HG02973 (cell line): ENCODE measurements around the gene TSEN54.
"Not testable (repeated sequence)": the region's sequence is repeated elsewhere in the genome, so short reads cannot be mapped to it uniquely, and the experiment has no call there.

Source experiments
- ATAC-seq: cut with Tn5 transposase; IDR thresholded peaks from one replicate; pipeline ENCODE4 v1.9.1; 2021; ENCODE audit warnings: moderate library complexity; ENCODE audit not compliant: unreplicated experiment

The TSEN54 gene

DNA sequence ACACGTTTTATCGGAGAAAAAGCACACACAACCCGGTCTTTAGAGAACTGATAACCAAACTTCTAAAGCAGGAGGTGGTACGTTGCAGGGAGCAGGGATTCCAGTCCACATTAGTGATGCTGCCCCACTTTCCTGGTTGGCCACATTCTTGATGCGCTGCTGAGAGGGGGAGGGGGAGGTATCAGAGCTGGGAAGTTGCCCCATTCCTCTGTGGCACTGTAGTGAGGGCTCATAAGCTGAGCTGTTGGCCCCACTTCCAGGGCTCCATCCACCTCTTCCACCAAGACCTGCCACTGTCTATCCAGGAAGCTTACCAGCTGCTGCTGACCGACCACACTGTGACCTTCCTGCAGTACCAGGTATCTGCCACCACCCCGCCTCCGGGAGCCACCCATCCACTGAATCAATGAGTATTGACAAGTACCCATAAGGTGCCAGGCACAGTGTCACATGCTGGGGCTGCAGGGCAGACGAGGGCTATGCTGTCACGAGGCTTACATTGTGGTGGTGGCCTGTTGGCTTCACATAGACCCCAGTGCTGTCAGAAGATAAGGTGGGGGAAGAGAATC, 1.1 kb downstream of the TSEN54 start:
- no peak for ATAC-seq

DNA sequence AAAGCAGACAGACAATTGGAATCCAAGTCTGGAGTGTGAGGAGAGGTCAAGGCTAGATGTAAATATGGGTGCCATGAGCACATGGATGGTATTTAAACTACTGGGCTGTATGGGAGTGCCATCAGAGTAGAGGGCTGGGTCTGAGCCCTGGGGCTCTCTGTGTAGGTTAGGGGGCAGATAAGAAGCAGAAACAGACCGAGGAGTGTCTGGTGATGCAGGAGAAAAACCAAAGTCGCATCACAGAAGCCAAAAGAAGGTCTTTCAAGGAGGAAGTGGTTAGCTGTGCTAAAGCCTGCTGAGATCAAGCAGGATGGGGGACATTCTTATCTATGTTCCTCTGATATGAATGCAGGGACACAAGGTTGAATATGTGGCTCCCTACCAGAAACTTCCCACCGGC, 1.9 kb downstream of the TSEN54 start:
- ATAC-seq, result no peak

DNA sequence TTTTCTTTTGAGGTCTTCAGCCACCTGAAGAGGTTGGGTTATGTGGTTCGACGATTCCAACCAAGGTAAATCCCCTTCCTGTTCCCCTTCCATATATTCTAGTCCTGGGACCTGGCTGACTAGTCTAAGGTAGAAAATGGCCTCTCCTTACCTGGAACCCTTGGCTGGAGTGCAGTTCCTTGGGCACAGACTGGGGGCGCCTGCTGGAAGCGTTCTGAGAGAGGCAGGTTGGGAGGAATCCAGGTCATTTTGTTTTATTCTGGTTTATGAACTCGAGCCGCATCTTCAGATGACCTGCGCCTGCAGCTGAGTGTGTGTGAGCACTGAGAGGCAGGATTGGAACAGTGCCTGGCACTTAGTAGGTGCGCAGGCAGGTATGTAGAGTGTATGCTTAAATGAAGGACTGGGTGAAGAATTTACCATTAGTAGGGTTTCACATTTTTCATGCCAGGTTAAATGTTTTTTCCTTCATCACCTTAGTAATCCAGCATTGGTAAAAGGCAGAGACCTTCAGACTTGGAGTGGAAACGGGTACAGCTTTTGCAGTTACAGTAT, 2.7 kb downstream of the TSEN54 start:
- ATAC-seq, result no peak

DNA sequence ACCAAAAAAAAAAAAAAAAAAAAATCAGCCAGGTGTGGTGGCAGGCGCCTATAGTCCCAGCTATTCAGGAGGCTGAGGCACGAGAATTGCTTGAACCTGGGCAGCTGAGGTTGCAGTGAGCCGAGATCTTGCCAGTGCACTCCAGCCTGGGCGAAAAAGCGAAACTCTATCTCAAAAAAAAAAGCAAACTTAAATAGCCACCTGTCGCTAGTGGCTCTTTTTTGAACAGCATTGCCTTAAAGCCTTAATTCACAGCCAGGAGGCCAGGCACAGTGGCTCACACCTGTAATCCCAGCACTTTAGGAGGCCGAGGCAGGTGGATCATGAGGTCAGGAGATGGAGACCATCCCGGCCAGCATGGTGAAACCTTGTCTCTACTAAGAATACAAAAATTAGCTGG, 4.1 kb downstream of the TSEN54 start:
- ATAC-seq, result not testable (repeated sequence)

DNA sequence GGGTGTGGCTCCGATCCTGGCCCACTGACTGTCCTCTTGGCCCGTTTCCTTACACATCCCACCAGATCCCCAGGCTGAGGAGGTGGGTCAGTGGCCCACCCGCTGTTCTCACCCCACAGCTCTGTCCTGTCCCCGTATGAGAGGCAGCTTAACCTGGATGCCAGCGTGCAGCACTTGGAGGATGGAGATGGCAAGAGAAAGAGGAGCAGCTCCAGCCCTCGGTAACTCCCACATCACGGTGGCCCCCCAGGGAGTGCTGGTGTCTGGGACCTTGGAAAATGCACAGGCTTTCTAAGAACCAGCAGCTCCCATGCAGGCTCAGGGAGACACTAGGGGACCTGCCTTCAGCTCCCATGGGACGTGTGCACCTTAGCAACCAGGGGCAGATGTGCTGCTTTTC, 5.0 kb downstream of the TSEN54 start:
- no peak for ATAC-seq

DNA sequence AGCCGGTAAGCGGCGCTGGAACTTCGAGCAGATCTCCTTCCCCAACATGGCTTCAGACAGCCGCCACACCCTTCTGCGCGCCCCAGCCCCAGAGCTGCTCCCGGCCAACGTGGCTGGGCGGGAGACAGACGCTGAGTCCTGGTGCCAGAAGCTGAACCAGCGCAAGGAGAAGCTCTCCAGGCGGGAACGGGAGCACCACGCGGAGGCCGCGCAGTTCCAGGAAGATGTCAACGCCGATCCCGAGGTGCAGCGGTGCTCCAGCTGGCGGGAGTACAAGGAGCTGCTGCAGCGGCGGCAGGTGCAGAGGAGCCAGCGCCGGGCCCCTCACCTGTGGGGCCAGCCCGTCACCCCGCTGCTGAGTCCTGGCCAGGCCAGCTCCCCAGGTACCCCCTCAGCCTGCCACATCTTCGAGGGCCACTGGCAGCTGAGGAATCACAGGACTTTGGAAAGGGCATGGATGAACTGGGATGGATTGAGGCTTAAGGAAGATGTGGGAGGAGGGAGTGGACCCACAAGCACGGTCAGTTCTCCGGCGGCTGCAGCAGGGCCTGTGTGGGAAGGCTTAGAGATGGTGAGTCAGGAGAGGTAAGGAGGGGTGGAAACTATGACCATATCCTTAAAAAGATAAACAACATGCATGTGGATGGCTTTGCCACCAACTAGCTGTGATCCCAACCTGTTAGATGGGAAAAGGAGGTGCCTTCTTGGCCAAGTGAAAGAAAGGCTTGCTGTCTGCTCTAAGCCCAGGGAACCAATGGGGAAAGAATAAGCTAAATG, 5.8 kb downstream of the TSEN54 start:
- ATAC-seq, result no peak

DNA sequence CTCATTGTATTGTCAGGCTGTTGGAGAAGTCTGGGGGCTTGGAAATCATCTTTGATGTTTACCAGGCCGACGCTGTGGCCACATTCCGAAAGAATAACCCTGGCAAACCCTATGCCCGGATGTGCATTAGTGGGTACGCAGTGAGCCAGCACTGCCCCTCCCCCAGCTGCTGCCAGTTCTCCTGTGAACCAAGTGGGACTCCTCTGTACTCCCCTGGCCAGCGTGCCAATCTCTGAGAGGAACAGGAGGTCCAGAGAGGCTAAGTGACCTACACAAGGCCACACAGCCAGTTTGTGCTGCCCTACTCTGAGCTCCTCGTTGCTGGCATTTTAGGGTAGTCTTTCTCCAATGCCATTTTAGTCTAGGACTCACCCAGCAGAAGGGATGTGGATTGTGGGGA, 7.3 kb downstream of the TSEN54 start:
- no peak for ATAC-seq

DNA sequence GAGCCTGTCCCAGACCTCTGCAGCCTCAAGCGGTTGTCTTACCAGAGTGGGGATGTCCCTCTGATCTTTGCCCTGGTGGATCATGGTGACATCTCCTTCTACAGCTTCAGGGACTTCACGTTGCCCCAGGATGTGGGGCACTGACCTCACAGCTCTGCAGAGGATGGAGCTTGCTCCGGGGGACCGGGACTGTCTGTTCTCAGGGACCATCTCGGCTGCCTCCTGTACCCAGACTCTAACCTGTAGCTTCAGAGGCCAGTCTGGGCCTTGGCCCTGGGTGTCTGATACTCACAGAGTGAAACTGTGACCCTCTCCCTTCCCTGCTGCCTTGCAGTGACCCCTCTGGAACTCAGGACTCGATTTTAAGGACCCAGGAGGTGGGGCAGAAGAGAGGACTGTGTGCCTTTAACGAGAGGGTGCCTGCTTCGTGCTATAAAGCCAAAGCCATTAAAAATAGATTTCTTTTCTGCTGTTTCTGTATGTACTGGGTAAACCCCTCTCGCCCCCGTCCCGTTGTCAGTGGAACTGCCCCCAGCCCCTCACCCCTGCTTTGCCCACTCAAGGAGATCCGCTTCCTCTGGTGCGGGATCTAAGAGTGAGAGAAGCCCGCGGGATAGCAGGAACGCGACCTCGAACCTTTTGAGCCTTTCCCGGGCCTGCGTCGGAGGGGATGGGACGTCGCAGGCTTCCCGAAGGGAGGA, 8.1 kb downstream of the TSEN54 start:
- ATAC-seq, result no peak

DNA sequence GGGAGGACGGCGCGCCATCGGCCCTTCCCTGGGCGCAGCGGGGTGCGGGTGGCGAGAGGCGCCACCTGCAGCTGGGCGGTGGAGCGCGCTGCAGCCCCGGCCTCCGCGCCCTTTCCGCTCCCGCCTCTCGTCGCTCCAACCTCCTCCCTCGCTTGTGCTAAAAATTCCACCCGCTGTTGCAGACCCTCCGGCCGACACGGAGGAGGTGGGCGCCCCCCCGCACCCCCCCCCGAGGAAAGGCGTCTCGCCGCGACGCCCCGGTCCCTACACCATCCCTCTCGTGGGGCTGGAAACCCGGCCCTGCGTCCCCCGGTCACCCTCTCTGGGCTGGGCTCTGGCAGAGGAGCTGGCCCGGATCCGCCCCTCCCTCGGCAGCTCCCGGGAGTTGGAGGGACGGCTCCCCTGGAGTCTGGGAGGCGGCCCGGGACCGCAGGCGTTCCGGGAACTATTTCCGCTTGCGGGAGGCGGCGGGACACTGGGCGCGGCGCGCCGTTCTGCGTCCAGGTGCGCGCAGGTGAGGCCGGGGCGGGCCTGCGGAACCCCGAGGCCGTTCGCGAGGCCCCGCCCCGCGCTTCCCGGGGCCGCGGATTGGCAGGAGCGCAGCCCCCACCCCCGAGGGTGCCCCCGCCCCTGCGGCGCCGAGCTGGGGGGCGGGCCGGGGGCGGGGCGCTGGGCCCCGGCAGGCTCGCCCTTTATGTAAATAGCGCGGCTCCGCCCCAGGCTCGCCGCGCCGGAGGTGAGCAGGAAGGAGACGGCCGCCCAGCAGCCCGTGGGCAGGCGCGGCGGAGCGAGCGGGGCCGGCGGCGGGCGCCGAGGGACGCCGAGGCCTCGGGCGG, 8.9 kb downstream of the TSEN54 start, which contains the start of gene LLGL2:
TSS of gene LLGL2 (plus strand) at position 728 of the 836 bp plus-strand sequence. CDS start 17,730 bp downstream, outside the sequence.
- peak; percentile 66 for ATAC-seq

DNA sequence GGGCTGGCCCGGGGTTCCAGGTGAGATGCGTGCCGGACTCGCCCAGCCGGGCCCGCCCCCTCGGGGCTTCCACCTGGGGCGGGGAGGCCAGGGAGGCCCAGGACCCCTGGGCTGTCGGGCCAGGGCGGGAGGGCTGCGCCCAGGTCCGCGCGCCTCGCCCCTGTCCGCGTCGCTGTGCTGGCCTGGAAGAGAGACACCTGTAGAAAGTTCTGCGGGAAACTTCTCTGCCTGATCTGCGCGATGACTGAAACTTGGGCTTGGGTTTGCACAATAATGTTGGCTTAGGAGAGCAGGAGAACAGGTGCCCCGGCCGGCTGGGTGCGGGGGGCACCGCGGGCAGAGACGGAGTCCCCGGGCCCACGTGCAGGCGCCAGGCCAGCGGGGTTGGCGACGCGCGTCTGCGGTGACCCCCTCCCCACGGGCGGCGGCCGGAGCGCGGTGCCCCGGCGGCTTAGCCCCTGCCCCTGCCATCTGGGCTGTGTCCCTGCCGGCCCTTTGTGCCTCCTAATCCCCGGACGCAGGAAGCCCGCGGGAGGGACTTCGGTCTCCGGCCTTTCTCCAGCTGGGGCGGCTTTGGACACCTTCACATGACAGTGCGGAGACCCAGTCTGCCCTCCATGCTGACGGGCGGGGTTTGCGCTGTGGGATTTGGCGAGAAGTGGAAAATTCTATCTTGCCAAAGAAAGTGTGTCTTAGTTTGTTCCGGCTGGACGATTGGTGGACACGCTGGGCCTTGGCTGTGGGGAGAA, 9.7 kb downstream of the TSEN54 start:
- ATAC-seq, result no peak

DNA sequence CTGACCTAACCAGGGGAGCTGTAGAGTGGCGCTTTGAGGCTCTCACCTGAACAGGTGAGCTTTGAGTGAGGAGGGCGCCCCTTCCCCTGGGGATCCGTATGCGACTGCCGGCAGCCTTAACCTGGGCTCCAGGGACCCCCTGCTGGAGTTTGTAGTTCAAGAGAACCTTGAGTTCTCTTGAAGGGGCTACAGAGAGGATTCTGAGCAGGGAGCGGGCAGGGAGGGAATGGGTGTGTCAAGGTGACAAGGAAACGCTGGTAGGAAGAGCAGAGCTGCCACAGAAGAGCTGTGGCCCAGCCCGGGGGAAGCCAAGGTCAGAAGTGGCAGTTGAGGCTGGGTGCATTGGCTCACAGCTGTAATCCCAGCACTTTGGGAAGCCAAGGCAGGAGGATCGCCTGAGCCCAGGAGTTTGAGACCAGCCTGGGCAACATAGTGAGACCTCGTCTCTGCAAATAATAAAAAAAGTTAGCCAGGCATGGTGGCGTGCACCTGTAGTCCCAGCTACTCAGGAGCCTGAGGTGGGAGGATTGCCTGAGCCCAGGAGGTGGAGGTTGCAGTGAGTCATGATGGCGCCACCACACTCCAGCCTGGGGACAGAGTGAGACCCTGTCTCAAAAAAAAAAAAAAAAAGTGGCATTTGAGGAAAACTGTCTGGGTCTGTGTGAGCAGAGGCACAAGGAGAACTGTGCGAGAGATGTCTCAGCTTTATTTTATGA, 10.4 kb downstream of the TSEN54 start:
- no peak for ATAC-seq

DNA sequence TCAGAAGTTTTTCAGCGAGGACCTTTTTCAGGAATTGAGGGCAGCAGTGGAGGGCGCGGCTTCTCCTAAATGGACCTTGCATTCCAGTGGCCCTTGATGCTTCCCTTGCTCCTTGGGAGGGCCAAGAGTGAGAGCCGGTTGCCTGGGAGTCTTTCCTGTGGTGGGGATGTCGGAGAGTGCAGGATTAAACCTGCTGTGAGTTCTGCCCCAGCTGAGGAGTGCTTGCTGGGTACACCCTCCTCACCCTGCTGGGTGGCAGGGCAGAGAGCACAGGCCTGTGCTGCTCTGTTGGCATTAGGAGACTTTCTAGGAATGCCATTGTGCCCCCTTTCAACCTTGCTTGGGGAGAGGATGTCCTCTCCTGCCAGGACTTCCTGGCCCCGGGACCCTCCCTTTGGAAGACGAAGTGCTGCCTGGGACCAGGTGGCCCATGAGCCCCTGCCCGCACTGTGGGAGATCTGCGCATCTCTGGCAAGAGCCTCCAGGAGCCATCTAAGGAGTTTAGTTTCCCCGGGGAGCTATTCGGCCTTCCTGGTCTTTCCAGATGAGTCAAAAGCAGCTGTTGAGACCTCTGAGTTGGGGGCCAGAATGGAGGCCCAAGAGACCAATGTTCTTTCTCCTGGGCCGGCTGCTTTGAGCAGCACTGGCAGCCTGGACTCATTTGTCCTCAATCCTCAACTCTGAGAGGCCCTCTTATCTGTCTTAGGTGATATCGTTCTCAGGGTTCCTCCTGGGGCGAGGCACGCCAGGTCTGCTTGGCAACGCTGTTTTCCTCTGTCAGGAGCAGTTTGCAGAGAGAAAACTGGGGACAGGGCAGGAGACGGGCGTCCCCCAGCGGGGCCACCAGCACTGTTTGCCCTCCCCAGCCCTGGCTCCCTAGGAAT, 14.8 kb downstream of the TSEN54 start:
- ATAC-seq, result no peak

DNA sequence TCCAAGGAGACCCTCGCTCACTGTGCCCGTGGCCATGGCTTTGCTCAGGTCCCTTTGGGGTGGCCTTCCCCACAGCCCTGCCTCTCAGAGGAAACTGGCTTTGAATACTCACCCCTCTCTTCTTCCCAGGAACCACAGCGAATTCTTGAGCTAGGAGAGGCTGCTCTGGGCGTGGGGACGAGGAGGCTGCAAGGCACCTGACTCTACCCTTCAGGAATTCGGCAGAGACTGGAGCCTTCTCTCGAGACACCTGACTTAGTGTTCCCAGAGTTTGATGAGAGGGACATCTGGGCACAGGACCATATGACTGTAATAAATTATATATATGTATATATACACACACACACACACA, 15.4 kb downstream of the TSEN54 start:
- ATAC-seq, result no peak

DNA sequence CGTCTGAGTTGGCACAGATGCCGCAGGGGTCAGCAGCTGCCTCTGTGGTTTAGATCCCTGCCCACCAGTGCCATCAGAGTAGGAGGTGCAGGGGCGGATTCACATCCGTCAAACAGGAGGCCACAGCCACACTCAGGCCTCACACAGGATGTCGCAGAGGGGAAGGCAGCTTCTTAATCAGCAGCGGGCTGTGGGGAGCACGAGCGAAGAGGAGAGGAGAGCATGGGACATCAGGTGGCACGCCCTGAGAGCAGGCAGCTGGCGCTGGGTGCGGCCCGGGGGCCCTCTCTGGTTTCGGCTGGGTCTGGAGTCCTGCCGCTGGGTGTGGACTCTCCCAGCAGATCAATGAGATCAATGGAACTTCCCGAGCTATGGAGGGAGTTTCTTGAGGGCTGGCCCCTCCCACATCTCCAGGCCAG, 18.8 kb downstream of the TSEN54 start:
- no peak for ATAC-seq

DNA sequence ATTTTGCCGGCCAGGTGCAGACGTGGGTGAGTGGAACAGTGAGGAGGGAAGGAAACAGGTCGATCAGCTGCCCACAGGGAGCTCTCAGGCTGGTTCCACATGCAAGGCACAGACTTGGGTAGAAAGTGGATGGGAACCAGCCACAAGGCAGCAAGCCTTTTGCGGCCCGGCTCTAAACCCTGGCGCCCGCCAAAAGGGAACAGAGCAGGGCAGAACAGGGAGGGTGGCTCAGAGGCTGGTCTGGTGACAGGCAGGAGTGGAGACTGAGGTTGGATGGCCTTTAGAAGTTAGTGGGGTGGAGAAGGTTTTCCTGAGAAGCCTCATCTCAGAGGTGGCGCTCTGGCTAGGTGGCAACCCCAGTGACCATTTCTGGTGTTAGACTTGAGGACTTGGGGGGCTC, 19.5 kb downstream of the TSEN54 start:
- ATAC-seq, result no peak

DNA sequence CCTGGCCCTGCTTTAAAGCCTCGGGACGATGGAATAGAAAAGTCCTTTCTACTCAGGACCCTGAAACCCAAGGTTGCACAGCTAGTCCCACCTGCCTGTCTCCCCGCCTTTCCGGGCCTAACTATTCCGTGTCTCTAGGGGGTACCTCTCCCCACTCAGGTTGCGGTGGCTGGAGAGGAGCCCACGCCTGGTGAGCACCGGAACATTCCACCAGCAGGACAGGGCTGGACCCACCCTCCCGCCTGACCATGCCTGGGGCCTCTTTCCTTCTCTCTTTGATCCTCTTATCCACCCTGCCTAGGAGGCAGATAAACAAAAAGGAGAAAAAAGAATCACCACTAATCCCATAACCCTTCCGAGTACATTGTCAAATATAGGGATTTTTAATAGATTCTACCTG, 20.0 kb downstream of the TSEN54 start:
- no peak for ATAC-seq

DNA sequence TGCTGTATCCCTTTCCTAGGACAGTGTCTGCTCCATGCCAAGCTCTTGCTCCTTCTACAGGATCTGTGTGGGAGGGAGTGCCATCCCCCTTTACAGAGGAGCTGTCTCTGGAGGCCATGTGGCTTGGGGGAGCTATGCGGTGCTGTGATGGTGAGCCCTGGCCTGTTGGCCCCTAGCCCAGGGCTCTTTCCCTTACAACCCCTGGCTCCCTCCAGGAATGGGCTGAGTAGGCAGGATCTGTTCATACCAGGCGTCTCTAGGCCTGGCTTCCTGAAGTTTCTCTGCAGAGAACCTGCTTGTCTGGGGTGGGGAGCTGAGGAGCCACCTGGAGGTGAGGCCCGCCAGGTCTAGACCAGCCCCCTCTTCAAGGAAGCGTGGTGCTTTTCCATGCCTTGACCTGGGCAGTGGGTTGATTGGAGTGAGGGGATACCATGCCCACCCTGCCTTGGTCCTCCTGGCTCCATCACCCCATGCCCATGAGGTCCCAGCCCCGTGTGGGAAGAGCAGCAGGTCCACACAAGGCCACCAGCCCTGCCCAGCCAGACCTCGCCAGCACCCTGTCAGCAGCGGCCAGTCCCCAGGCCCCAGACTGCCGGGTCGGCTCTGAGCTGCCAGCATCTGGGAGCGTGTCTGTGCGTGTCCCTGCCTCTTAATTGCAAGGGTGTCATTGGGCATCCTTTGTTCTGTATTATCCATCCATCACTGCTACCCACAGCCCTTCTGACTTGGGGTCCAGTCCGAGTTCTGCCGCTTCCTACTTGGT, 23.8 kb downstream of the TSEN54 start:
- ATAC-seq, result no peak

DNA sequence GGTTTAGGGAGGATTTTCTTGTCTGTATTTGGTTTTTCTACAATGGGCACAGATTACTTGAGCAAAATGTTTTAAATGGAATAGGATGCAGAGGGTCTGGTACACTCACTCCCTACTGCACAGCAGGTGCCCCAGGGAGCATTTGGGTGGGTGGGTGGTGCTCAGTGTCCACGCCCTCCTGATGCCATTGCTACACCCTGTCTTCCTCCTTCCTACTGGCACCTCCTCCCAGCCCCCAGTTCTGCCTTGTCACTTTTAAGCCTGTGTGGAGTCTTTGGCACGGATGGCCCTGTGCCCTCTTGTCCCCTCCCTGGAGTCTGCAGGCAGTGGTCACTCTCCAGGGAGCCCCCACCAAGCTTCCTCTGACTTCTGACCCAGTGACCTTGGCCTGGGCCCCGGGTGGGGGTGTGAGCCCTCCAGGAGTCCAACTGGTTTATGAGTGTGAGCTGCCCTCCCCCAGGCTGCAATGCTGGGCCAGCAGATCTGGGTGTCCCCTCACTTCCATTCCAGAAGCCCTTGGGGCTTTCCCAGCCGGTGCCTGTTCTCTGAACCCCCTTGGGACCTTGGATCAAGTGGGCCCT, 24.7 kb downstream of the TSEN54 start:
- no peak for ATAC-seq
